Measurements from ENCODE around the gene TMEM9.

DNA sequence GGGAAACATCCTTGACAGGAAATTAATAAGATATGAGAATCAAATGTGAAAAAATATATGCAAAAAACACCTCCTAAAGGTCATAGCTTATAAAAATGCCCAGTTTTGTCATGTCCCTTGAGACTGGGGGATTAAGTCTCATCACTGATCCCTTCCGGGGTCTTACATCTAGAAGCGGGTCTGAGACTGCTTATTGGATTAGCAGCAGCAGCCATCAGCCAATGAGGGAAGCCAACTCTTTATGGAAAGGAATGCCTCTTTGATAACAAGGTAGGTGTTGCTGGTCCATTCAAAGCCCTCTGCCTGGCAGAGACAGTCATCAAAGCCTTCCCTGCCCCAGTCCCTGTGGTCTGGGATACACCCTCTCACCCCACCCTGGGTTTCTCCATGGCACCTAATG, 38.2 kb downstream of the TMEM9 start:
- TF ChIP-seq CTCF (conservative IDR thresholded peaks at IDR 0.05; ENCODE audit: low read depth, low read length) (no peak), EZH2 (IDR thresholded peaks at IDR 0.05; ENCODE audit: low read length, unreplicated experiment) (no peak)
